ENCODE data around the gene ANTXRL.
"Not testable (repeated sequence)": the region's sequence is repeated elsewhere in the genome, so short reads cannot be mapped to it uniquely, and the experiment has no call there.

Gene ANTXRL

DNA sequence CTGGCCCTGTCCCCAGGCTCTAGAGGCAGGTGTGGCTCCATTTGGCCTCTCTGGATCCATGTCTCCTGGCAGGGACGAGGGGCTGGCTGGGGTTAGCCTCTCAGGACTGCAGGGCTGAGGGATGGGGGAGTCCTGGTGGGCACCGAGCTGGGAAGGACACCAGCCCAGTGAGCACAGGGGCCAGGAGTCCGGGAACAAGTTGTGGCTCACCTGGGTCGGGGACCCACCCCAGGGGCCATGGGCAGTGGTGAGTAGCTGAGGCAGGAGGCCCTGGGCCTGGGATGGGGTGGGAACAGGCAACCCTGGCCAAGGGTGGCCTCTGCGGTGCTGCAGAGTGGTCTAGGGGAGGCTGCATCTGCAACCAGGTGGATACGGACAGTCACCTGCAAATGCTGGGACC lies 24.1 kb downstream of the ANTXRL start:
- Mint-ChIP-seq H3K27ac (no peak overlapping the region), H3K4me1 (no peaks in the 10 kb centered on the region), H3K4me3 (no peak overlapping the region), H3K9me3 (no peaks in the 10 kb centered on the region), H3K27me3 (peaks cover 0 to 10% of the 10 kb centered on the region in 2 donors), H3K36me3 (no peaks in the 10 kb centered on the region)
- ATAC-seq (replicated peaks) (no peak), DNase-seq (no peak)

DNA sequence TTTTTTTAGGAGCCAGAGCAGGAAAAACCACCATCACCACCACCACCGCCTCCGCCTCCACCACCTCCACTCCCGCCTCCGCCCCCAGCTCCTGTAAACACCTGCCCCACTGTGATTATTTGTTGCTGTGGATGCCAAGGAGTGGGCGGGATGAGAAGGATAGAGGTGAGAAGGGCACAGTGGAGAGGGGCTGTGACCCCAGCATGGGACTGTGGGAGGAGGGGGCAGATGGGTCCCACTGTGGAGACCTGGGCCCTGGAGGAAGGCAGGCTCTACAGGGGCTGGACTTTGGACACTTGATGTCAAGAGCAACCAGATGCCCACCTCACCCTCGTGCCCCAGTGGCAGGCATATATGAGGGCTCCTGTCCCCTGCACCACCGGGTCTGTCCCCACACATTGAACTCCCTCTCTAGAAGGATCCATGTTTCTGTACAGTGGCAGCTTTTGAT lies 24.7 kb downstream of the ANTXRL start:
- DNase-seq (no peak), ATAC-seq (replicated peaks) (no peak)
- Mint-ChIP-seq H3K9me3 (no peaks in the 10 kb centered on the region), H3K36me3 (no peaks in the 10 kb centered on the region), H3K4me1 (no peaks in the 10 kb centered on the region), H3K4me3 (no peak overlapping the region), H3K27ac (no peak overlapping the region), H3K27me3 (peaks cover 0 to 10% of the 10 kb centered on the region in 2 donors)

DNA sequence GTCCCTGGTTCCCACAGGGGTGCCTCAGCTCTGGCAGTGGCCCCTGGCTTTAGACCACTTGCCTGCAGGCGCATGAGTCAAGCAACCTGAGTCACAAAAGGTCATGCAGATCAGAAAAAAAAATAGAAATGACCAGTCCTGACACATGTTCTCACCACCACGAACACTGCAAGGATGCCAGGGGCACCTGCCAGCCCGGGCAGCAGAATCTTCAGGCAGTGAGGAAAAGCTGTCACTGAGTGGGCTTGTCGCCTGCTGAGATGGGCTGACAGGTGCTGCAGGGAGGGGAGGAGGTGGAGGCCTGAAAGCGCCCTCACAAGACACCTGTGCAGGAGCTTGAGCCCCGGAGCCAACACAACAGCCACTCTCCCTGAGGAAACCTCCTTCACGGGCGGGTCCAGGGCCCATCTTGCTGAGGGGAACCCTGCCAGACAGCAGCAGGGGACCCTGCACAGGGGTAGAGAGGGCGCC lies 25.2 kb downstream of the ANTXRL start:
- not testable (repeated sequence) for H3K27me3 Mint-ChIP-seq; H3K4me1 Mint-ChIP-seq; H3K9me3 Mint-ChIP-seq; DNase-seq; H3K4me3 Mint-ChIP-seq; H3K36me3 Mint-ChIP-seq; ATAC-seq (replicated peaks); H3K27ac Mint-ChIP-seq

DNA sequence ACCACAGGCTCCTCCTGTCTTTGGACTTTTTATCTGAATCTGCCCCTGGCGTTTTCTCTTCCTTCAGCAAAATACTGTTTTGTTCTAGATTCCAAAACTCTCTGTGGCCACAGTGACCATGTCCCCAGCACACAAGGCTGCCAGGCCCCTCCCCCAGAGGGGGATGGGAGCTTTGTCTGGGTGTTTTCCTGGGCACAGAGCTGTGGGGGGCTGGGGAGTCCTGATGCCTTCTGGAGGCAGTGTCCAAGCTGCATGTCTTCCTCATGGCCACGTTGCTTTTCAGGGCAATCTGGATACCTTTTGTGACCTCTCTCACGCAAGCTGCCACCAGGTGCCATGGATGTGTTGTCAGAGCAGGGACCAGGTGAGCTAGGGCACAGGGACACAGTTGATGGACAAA lies 26.2 kb downstream of the ANTXRL start:
- H3K9me3 Mint-ChIP-seq, result no peaks in the 10 kb centered on the region
- ATAC-seq (replicated peaks) (no peak), DNase-seq (no peak)
- H3K4me1 Mint-ChIP-seq, result no peaks in the 10 kb centered on the region
- H3K4me3 Mint-ChIP-seq, result no peak overlapping the region
- no peak overlapping the region for H3K27ac Mint-ChIP-seq
- no peaks in the 10 kb centered on the region for H3K36me3 Mint-ChIP-seq
- peaks cover 0 to 10% of the 10 kb centered on the region in 2 donors for H3K27me3 Mint-ChIP-seq

DNA sequence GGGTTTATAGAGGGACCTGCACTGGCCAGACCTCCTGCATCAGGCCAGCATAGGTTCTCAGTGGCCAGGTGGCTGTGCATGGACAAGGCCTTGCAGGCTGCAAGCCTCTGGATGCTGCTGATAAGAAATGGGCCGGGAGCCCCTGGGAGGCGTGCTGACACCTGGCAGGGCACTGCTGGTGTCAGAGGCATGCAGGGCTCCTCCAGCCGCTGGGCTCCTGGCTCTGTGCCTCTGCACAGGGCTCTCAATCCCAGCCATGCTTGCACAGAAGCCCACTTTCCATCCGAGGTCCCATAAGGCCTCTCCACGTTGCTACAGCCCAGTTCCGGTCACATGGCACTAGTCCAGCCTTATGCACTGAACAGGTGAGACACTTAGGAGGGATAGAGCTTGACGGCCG lies 27.3 kb downstream of the ANTXRL start:
- Mint-ChIP-seq H3K27me3 (peaks cover 0 to 10% of the 10 kb centered on the region in 2 donors), H3K4me1 (no peaks in the 10 kb centered on the region), H3K9me3 (no peaks in the 10 kb centered on the region), H3K4me3 (no peak overlapping the region), H3K27ac (no peak overlapping the region), H3K36me3 (no peaks in the 10 kb centered on the region)
- no peak for ATAC-seq (replicated peaks)
- no peak for DNase-seq

DNA sequence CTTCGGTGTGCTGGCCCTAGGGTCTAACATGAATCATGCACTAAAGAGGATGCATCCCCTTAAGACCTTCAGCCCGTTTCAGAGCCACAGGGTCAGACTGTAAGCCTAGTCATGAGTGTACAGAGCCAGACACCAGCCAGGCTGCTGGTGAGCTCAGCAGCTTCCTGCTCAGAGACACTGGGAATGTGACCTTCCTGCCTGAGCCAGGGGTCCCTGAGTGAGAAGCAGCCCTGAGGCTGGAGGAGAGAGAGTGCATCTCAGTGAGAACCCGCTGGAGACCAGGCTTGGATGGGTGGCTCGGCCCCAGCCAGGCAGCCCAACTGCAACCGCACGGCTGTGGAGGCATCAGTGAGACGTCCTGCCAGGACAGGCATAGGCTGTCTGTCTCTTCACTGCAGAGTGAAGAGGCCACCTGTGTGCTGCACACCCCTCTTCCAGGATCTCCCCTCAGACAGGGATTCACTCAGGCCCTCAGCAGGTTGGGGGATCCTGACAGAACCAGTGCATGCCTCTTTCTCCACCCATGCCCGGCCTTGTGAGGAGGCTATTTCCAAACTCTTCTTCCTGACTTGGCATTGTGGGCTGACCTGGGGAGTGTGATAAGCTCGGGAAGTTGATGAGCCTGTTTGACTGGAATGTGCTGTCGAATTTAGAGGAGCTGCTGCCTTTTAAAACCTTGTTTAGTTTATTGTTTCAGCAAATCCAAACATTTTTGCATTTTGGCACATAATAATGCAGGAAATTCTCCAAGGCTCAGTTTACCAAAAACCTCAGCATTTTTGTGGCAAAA lies 28.5 kb downstream of the ANTXRL start:
- H3K36me3 Mint-ChIP-seq; H3K9me3 Mint-ChIP-seq; H3K27ac Mint-ChIP-seq; H3K4me3 Mint-ChIP-seq; ATAC-seq (replicated peaks); H3K4me1 Mint-ChIP-seq; DNase-seq; H3K27me3 Mint-ChIP-seq: not testable (repeated sequence)

DNA sequence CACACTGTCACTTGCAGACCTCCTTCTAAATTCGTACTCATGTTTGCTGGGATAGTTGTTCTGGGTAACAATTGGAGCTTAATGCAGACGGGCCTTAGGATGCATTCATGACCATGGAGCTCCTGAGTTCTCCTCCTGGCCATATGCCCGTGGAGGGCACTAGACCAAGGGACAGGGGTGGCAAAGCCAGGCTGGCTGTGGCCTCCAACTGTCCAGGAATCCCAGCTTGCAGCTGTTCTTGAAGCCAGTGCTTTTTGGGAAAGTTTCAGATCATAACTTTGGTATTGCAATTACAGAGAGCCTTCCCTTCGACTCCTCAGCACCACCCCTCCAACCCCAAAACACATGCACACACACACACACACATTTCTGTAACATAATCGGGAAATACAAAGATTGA lies 30.6 kb downstream of the ANTXRL start:
- no peaks in the 10 kb centered on the region for H3K27me3 Mint-ChIP-seq
- DNase-seq (no peak), ATAC-seq (replicated peaks) (no peak)
- no peaks in the 10 kb centered on the region for H3K36me3 Mint-ChIP-seq
- no peaks in the 10 kb centered on the region for H3K4me1 Mint-ChIP-seq
- H3K9me3 Mint-ChIP-seq, result no peaks in the 10 kb centered on the region
- H3K27ac Mint-ChIP-seq, result no peak overlapping the region
- no peak overlapping the region for H3K4me3 Mint-ChIP-seq

DNA sequence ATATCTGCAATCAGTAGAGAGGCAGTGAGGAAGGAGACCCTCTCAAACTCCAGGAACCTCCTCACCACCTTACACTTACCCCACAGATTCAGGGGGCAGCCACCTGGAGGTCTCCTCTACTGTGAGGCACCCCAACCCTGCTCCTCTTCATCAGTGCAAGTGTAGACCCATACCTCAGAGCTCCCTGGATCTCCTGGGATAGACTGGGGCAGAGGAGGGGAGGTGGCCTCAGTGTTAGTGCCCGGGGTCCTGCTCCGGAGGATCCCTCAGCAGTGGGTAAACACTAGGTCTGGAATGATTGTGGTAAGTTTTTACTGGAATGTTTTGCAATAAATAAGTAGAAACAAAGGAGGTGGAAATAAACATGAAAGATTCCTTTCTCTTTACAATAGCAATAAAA lies 31.1 kb downstream of the ANTXRL start:
- H3K9me3 Mint-ChIP-seq, result no peaks in the 10 kb centered on the region
- no peak overlapping the region for H3K27ac Mint-ChIP-seq
- H3K4me1 Mint-ChIP-seq, result no peaks in the 10 kb centered on the region
- DNase-seq (no peak), ATAC-seq (replicated peaks) (no peak)
- no peaks in the 10 kb centered on the region for H3K36me3 Mint-ChIP-seq
- H3K27me3 Mint-ChIP-seq, result no peaks in the 10 kb centered on the region
- no peak overlapping the region for H3K4me3 Mint-ChIP-seq

DNA sequence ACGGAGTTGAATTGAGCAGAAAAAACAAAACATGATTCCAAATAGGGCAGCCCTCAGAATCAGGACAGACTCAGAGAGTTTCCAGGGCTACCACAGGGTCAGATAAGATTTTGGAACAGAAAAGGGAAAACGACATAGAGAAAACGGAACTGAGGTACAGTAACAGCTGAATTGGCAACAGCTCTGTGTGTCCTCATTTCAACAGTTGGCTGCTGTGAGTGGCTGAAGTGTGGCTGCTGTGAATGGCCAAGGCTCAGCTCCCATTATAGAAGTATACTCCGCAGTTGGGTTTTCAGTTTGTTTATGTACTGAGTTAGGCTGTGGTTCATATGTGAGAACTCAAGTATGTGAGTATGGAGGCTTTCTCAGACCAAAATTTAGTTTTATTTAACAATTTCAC lies 32.0 kb downstream of the ANTXRL start:
- DNase-seq (no peak), ATAC-seq (replicated peaks) (no peak)
- no peaks in the 10 kb centered on the region for H3K27me3 Mint-ChIP-seq
- no peaks in the 10 kb centered on the region for H3K9me3 Mint-ChIP-seq
- no peaks in the 10 kb centered on the region for H3K4me1 Mint-ChIP-seq
- H3K27ac Mint-ChIP-seq, result no peak overlapping the region
- H3K4me3 Mint-ChIP-seq, result no peak overlapping the region
- no peaks in the 10 kb centered on the region for H3K36me3 Mint-ChIP-seq

DNA sequence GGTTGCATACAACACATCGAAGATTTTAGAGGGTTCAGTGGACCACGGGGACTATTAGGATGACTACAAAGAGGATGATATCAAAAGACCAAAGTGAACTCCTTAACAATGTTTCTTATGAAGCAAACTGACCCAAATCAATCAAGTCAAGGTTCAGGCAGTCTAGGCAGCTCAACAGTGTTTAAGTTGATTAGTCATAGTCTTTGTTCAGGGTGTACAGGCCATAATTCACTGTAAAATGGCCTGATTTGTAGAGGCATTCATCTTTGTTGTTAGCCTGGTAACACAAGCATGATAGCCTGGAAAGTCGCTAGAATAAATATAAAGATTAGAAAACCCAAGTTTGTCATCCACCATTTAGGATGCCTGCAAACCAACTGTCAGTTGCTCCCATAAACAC lies 32.6 kb downstream of the ANTXRL start:
- Mint-ChIP-seq H3K27me3 (no peaks in the 10 kb centered on the region), H3K4me3 (no peak overlapping the region), H3K27ac (no peak overlapping the region), H3K9me3 (no peaks in the 10 kb centered on the region), H3K4me1 (no peaks in the 10 kb centered on the region), H3K36me3 (no peaks in the 10 kb centered on the region)
- ATAC-seq (replicated peaks) (no peak), DNase-seq (no peak)

DNA sequence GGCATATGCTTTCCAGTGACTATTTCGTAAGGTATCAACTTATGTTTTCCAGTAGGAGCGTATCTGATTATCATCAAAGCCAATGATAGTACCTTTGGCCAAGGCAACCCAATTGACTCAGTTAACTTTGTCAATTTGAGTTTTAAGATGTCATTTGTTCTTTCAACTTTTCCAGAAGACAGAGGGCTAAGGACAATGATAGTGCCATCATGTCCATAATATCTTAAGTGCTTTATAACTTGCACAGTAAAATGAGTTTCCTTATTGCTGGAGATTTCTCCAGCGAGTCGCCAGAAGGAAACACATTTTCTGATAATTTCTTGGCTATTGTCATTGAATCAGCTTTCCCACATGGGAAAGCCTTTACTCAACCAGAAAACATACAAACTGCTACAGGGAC lies 35.0 kb downstream of the ANTXRL start:
- Mint-ChIP-seq H3K36me3 (no peaks in the 10 kb centered on the region), H3K9me3 (no peaks in the 10 kb centered on the region), H3K4me3 (no peak overlapping the region), H3K27me3 (peaks cover under 1 to 1% of the 10 kb centered on the region in 2 donors), H3K27ac (no peak overlapping the region), H3K4me1 (no peaks in the 10 kb centered on the region)
- ATAC-seq (replicated peaks) (no peak), DNase-seq (no peak)

DNA sequence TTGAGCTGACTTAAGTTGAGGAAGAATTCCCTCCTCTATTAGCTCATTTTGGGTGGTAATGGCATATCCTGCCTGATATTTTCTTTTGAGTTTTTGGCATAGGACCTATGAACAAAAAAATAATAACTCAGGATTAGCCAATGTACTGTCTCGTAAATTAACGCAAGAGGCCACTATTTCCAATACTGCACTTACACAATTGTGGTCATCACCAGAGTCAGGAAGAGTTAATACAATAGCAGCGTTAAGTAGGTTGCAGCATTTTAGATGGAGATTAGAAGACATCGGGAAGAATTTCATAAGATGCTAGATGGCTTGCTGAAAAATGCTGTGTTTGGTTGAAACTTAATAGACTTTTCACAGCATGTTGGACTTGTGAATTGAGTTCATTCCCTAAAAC lies 36.4 kb downstream of the ANTXRL start:
- no peak for DNase-seq
- Mint-ChIP-seq H3K36me3 (no peaks in the 10 kb centered on the region), H3K27me3 (peaks cover 6 to 10% of the 10 kb centered on the region in 2 donors), H3K4me1 (peaks cover 0 to 3% of the 10 kb centered on the region in 2 donors), H3K9me3 (no peaks in the 10 kb centered on the region), H3K27ac (no peak overlapping the region), H3K4me3 (no peak overlapping the region)
- no peak for ATAC-seq (replicated peaks)

DNA sequence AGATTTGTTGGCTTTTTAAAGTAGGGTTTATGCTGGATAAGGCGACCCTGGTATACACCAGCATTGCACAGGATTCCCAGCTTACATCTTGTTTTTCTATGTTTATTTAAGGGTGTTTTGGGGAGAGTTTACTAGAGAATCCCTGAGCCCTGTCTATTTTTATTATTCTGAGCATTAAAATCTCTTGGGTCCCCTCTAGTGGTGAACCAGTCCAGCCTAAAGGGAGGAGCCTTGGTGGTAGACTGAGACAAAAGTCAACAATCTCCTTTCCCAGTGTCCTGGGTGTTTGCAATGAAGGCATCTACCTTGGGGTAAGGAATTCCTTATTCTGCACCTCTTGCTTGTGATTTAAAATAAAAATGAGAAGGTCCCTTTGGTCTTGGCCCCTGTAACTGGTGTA lies 38.2 kb downstream of the ANTXRL start:
- ATAC-seq (replicated peaks), result no peak
- DNase-seq, result no peak
- Mint-ChIP-seq H3K27ac (no peak overlapping the region), H3K4me1 (peaks cover 0 to 3% of the 10 kb centered on the region in 2 donors), H3K9me3 (no peaks in the 10 kb centered on the region), H3K4me3 (no peak overlapping the region), H3K27me3 (peaks cover 6 to 10% of the 10 kb centered on the region in 2 donors), H3K36me3 (no peaks in the 10 kb centered on the region)

DNA sequence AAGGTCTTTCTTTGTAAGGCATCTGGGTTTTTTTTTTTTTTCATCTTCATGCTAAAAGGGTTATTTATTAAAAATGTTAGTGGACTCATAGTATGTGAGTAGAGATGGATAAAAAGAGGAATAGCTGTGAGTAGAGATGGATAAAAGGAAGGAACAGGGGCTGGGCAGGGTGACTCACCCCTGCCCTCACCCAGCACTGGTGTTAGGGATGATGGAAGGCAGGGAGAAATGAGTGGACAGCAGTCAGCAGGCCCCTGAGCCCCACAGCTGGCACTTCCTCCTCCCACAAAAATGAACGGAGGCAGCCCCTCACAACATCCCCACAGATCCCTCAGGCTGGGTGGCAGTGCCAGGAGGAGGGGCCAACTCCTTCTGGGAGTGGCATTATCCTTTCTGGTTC lies 39.3 kb downstream of the ANTXRL start:
- peaks cover 0 to 3% of the 10 kb centered on the region in 2 donors for H3K4me1 Mint-ChIP-seq
- H3K27me3 Mint-ChIP-seq, result peaks cover 6 to 10% of the 10 kb centered on the region in 2 donors
- no peaks in the 10 kb centered on the region for H3K9me3 Mint-ChIP-seq
- no peak overlapping the region for H3K4me3 Mint-ChIP-seq
- H3K27ac Mint-ChIP-seq, result no peak overlapping the region
- ATAC-seq (replicated peaks), result no peak
- DNase-seq, result no peak
- no peaks in the 10 kb centered on the region for H3K36me3 Mint-ChIP-seq

DNA sequence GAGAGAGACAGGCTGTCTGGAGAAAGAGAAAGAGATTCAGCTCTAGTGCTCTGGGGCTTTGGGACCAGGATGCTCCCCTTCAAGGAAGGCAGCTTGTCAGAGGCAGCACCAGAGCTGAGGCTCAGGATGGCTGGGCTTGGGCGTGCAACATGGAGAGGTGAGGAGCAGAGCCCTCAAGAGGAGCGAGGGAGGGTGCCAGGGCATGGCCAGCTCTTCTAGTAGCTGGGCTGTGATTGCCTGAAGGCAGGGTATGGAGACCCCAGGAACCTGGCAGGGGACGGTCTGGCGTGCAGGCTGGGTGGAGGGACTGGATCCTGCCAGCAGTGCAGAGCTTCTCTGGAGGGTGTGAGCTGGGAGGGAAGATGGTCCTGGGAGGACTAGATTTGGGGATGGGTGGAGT lies 40.2 kb downstream of the ANTXRL start:
- H3K9me3 Mint-ChIP-seq, result no peaks in the 10 kb centered on the region
- ATAC-seq (replicated peaks), result no peak
- H3K4me3 Mint-ChIP-seq, result no peak overlapping the region
- H3K27ac Mint-ChIP-seq, result no peak overlapping the region
- peaks cover 0 to 3% of the 10 kb centered on the region in 2 donors for H3K4me1 Mint-ChIP-seq
- DNase-seq, result no peak
- H3K27me3 Mint-ChIP-seq, result peaks cover 10% of the 10 kb centered on the region in 2 donors
- H3K36me3 Mint-ChIP-seq, result no peaks in the 10 kb centered on the region
